HepG2 (cell line): ENCODE measurements around the gene MOGAT3. TPM values are rescaled to one million over a fixed set of nuclear protein-coding genes. Genes with fewer than 3 reads are reported as not detected.

Source experiments
- AKAP8 ChIP-seq: sonication (generic); formaldehyde crosslinking; IDR thresholded peaks from 2 replicates; pipeline ENCODE4 v1.5.1; 2020; ENCODE audit warnings: mild to moderate bottlenecking, missing genetic modification reagents
- ATF5 ChIP-seq: sonication (generic); formaldehyde crosslinking; IDR thresholded peaks from 2 replicates; pipeline ENCODE4 v1.4.0; 2020; ENCODE audit warnings: mild to moderate bottlenecking, low read depth, missing genetic modification reagents
- CAMTA2 ChIP-seq: sonication (generic); formaldehyde crosslinking; IDR thresholded peaks from 2 replicates; pipeline ENCODE4 v1.4.0; 2020; ENCODE audit warnings: mild to moderate bottlenecking, missing genetic modification reagents, borderline replicate concordance
- CERS6 ChIP-seq: sonication (generic); formaldehyde crosslinking; IDR thresholded peaks from 2 replicates; pipeline ENCODE4 v1.5.0; 2020; ENCODE audit warnings: missing genetic modification reagents
- DPF2 ChIP-seq: sonication (generic); formaldehyde crosslinking; IDR thresholded peaks from 2 replicates; pipeline ENCODE4 v1.4.0; 2020; ENCODE audit warnings: mild to moderate bottlenecking, low read depth, missing genetic modification reagents, borderline replicate concordance
- GPN1 ChIP-seq: sonication (generic); formaldehyde crosslinking; IDR thresholded peaks from 2 replicates; pipeline ENCODE4 v1.5.1; 2020; ENCODE audit warnings: missing genetic modification reagents, borderline replicate concordance
- HINFP ChIP-seq: sonication (generic); formaldehyde crosslinking; IDR thresholded peaks from 2 replicates; pipeline ENCODE4 v1.4.0; 2020; ENCODE audit warnings: low read depth, mild to moderate bottlenecking, missing genetic modification reagents
- HMGA1 ChIP-seq: sonication (generic); formaldehyde crosslinking; conservative IDR thresholded peaks from 2 replicates; pipeline ENCODE4 v1.4.0; 2020; ENCODE audit warnings: missing genetic modification reagents
- HNRNPLL ChIP-seq: fragments of 200-400 bp; formaldehyde crosslinking; IDR thresholded peaks from 2 replicates; pipeline ENCODE4 v1.6.1; 2017; ENCODE audit warnings: mild to moderate bottlenecking, low read depth, low read length; ENCODE audit not compliant: poor library complexity, severe bottlenecking
- KDM5B ChIP-seq: sonication (generic); formaldehyde crosslinking; IDR thresholded peaks from 2 replicates; pipeline ENCODE4 v1.4.0; 2020; ENCODE audit warnings: missing genetic modification reagents, mild to moderate bottlenecking, borderline replicate concordance
- MTERF4 ChIP-seq: sonication (generic); formaldehyde crosslinking; IDR thresholded peaks from 2 replicates; pipeline ENCODE4 v1.8.0; 2023; ENCODE audit warnings: mild to moderate bottlenecking, missing genetic modification reagents
- NFKB2 ChIP-seq: sonication (generic); formaldehyde crosslinking; IDR thresholded peaks from 2 replicates; pipeline ENCODE4 v1.4.0; 2020; ENCODE audit warnings: missing genetic modification reagents, borderline replicate concordance
- SETDB1 ChIP-seq: sonication (generic); formaldehyde crosslinking; IDR thresholded peaks from 2 replicates; pipeline ENCODE4 v1.5.1; 2020; ENCODE audit warnings: missing genetic modification reagents, mild to moderate bottlenecking, borderline replicate concordance
- SP4 ChIP-seq: sonication (generic); formaldehyde crosslinking; IDR thresholded peaks from 2 replicates; pipeline ENCODE4 v1.8.1; 2023; ENCODE audit warnings: mild to moderate bottlenecking, missing genetic modification reagents
- ZBTB26 ChIP-seq: IDR thresholded peaks from 2 replicates; pipeline ENCODE4 v1.6.1; 2016; ENCODE audit warnings: missing compliant biosample characterization, missing genetic modification reagents, borderline replicate concordance
- ZBTB34 ChIP-seq: sonication (generic); formaldehyde crosslinking; IDR thresholded peaks from 2 replicates; pipeline ENCODE4 v1.8.0; 2022; ENCODE audit warnings: mild to moderate bottlenecking, missing genetic modification reagents
- ZFP37 ChIP-seq: sonication (generic); formaldehyde crosslinking; IDR thresholded peaks from 2 replicates; pipeline ENCODE4 v1.4.0; 2020; ENCODE audit warnings: missing genetic modification reagents, borderline replicate concordance
- ZNF431 ChIP-seq: sonication (generic); formaldehyde crosslinking; IDR thresholded peaks from 2 replicates; pipeline ENCODE4 v1.9.0; 2022; ENCODE audit warnings: missing genetic modification reagents, low read depth, mild to moderate bottlenecking, borderline replicate concordance
- ZNF451 ChIP-seq: sonication (generic); formaldehyde crosslinking; IDR thresholded peaks from 2 replicates; pipeline ENCODE4 v1.5.0; 2020; ENCODE audit warnings: mild to moderate bottlenecking, missing genetic modification reagents
- ZNF790 ChIP-seq: sonication (generic); formaldehyde crosslinking; IDR thresholded peaks from 2 replicates; pipeline ENCODE4 v1.8.0; 2022; ENCODE audit warnings: missing genetic modification reagents, mild to moderate bottlenecking, borderline replicate concordance
- ZSCAN31 ChIP-seq: sonication (generic); formaldehyde crosslinking; IDR thresholded peaks from 2 replicates; pipeline ENCODE4 v1.5.0; 2020; ENCODE audit warnings: low read depth, mild to moderate bottlenecking, missing genetic modification reagents
- polyA plus RNA-seq, 8 experiments: library from polyadenylated mRNA; depleted of rRNA in 3 of 8; stranded (reverse) in 7 of 8; unstranded in 1 of 8; fragments of >200 nt; fragmentation: Illumina TruSeq in 4 of 8; extraction: Trizol in 4 of 8; gene quantifications; 2 replicates each; pipeline versions ENCODE4 v1.2.1 to v1.2.3, GENCODE V29; 2011 to 2016; ENCODE audit warnings: low read depth in 4 of 8, missing spikeins in 1 of 8, mixed read lengths in 1 of 8; ENCODE audit not compliant: insufficient read depth in 1 of 8
- total RNA-seq, 5 experiments: library from RNA; depleted of rRNA; stranded (reverse); fragments of >200 nt; fragmentation: Illumina TruSeq; extraction: Trizol; gene quantifications; 2 replicates each; pipeline ENCODE4 v1.2.3, GENCODE V29; 2016; ENCODE audit warnings: low read depth in 1 of 5

MOGAT3 gene
- total and polyA plus RNA-seq, 2 of the 13 experiments (the other 11 are each of a cell fraction or from before 2014, with no cell fraction given) = 22.5 to 30.5 TPM

GRCh38 chr7:101200862-101201599 lies at the start of gene MOGAT3 (continued):
- TF ChIP-seq HNRNPLL (no peak), ZFP37 (peak; percentile 74; the same call in 1 of the 2 replicates), AKAP8 (CRISPR knock-in tag) (no peak), NFKB2 (CRISPR knock-in tag) (peak; percentile 37; the same call in 1 of the 2 replicates), ZSCAN31 (CRISPR knock-in tag) (no peak; the same call in 1 of the 2 replicates), DPF2 (CRISPR knock-in tag) (peak; percentile 51; the same call in 1 of the 2 replicates), GPN1 (no peak), ZBTB34 (CRISPR knock-in tag) (no peak), CAMTA2 (no peak), SETDB1 (no peak), SP4 (no peak), CERS6 (CRISPR knock-in tag) (no peak), KDM5B (CRISPR knock-in tag) (no peak), ZNF790 (CRISPR knock-in tag) (no peak), ATF5 (CRISPR knock-in tag) (no peak), ZBTB26 (peak; percentile 23; the same call in 1 of the 2 replicates), ZNF431 (CRISPR knock-in tag) (no peak), ZNF451 (CRISPR knock-in tag) (no peak), MTERF4 (CRISPR knock-in tag) (no peak), HINFP (CRISPR knock-in tag) (peak; percentile 65; the same call in 1 of the 2 replicates), HMGA1 (no peak)
